ENCODE results near the gene CD33. TPM values are rescaled to one million over a fixed set of nuclear protein-coding genes. Genes with fewer than 3 reads are reported as not detected.

The CD33 gene
- total RNA-seq, 1 donor from 2014 or later: not detected

- Mint-ChIP-seq H3K36me3 (ENCODE audit: low read depth) (no peaks in the 10 kb centered on the region), H3K27ac (no peak overlapping the region), H3K4me3 (no peak overlapping the region), H3K9me3 (no peaks in the 10 kb centered on the region), H3K4me1 (peaks cover 7% of the 10 kb centered on the region), H3K27me3 (peaks cover 15% of the 10 kb centered on the region)
- TF ChIP-seq, protein P1, sequence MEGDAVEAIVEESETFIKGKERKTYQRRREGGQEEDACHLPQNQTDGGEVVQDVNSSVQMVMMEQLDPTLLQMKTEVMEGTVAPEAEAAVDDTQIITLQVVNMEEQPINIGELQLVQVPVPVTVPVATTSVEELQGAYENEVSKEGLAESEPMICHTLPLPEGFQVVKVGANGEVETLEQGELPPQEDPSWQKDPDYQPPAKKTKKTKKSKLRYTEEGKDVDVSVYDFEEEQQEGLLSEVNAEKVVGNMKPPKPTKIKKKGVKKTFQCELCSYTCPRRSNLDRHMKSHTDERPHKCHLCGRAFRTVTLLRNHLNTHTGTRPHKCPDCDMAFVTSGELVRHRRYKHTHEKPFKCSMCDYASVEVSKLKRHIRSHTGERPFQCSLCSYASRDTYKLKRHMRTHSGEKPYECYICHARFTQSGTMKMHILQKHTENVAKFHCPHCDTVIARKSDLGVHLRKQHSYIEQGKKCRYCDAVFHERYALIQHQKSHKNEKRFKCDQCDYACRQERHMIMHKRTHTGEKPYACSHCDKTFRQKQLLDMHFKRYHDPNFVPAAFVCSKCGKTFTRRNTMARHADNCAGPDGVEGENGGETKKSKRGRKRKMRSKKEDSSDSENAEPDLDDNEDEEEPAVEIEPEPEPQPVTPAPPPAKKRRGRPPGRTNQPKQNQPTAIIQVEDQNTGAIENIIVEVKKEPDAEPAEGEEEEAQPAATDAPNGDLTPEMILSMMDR (IDR thresholded peaks at IDR 0.05): no peak
- intact Hi-C loops (cut with micrococcal nuclease): no loop called here
- DNase-seq (no peak), ATAC-seq (ENCODE audit: low read depth) (no peak)
- CTCF ChIA-PET: interaction anchor here (1.0 kb wide), 1 partner anchor 403 kb away, joined by 3 read pairs; no protein-coding TSS in a partner anchor
- POLR2A ChIA-PET: no interaction called here
Measured at GRCh38 chr19:51258165-51259160, 33.6 kb downstream of the CD33 start.

DNA sequence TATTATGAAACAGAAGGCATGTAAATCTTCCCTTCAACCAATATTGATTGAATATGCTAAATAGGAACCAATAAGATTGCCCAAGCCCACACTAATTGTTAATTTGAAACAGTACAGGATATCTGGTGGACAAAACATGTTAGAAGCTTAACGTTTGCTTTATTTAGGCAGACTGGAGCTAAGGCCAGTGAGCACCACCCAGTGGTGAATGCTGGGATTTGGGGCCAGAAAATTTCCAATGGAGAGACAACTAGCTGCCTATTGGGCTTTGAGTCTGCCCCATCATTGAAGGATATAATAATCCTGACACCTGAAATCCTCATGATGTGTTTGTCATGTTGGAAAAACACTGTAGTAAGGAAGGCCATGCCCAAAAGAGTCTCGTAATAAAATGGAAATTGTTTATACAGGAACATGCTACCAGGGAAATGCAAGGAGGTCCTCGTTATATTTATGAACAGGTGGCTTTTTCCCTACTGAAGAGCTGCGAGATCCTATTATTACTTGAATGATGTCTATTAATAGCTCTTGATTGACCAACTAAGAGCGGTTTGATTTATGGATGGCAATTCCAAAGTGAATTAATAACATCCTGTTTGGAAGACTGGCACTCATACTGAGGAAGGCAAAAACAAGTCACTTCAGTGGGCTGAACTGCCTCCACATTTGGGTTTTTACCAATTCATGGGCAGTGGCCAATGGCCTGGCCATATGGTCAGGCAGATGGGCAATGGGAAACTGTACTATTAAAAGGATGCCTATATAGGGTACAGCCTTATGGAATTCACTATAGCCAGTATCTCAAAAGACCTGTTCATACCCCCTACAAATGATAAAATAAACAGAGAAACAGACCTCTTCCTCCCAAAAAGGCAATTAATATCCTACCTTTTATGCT lies 34.7 kb downstream of the CD33 start:
- Mint-ChIP-seq H3K4me3 (no peak overlapping the region), H3K9me3 (no peaks in the 10 kb centered on the region), H3K27me3 (peaks cover 19% of the 10 kb centered on the region), H3K27ac (no peak overlapping the region), H3K4me1 (peaks cover 7% of the 10 kb centered on the region), H3K36me3 (ENCODE audit: low read depth) (no peaks in the 10 kb centered on the region)
- TF ChIP-seq, protein P1 (IDR thresholded peaks at IDR 0.05): no peak
- ATAC-seq (ENCODE audit: low read depth): no peak
- ChIA-PET POLR2A (no interaction called here), CTCF (interaction anchor here (1.0 to 1.1 kb wide), 2 partner anchors 103 to 401 kb away, joined by 3 read pairs; no protein-coding TSS in a partner anchor)
- intact Hi-C loops (cut with micrococcal nuclease): no loop called here
- DNase-seq: no peak

GRCh38 chr19:51263808-51264207 lies 38.9 kb downstream of the CD33 start:
- Mint-ChIP-seq H3K4me3 (no peak overlapping the region), H3K36me3 (ENCODE audit: low read depth) (no peaks in the 10 kb centered on the region), H3K4me1 (no peaks in the 10 kb centered on the region), H3K27ac (no peak overlapping the region), H3K27me3 (peaks cover 25% of the 10 kb centered on the region), H3K9me3 (no peaks in the 10 kb centered on the region)
- intact Hi-C loops (cut with micrococcal nuclease): no loop called here
- ATAC-seq (ENCODE audit: low read depth): no peak
- POLR2A ChIA-PET: no interaction called here
- DNase-seq: no peak
- TF ChIP-seq, protein P1 (IDR thresholded peaks at IDR 0.05): no peak
- CTCF ChIA-PET: no interaction called here

DNA sequence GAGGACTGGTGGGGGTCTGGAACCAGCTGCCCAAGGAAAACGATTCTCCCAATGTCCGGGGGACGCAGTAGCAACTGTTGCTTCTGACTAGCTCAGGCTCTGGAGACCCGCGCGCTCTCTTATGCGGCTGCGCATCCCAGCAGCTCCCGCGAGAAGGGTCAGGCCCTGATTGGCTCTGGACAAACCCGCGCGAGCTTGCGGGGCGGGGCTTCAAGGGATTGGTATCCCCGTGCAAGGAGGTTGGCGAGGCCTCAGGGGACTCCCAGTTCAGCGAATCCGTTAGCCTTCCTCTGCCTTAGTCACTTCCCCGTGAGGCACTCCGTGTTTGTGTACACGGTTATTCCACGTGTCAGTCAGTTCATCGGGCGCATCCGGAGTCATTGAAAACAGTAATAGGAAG lies 46.2 kb downstream of the CD33 start:
- intact Hi-C loops (cut with micrococcal nuclease): no loop called here
- H3K9me3 Mint-ChIP-seq: peaks cover under 1% of the 10 kb centered on the region
- no peak overlapping the region for H3K27ac Mint-ChIP-seq
- H3K27me3 Mint-ChIP-seq: peaks cover 2% of the 10 kb centered on the region
- ATAC-seq (ENCODE audit: low read depth) (no peak), DNase-seq (no peak)
- peaks cover 2% of the 10 kb centered on the region for H3K4me1 Mint-ChIP-seq
- TF ChIP-seq, protein P1 (IDR thresholded peaks at IDR 0.05): no peak
- no peaks in the 10 kb centered on the region for H3K36me3 Mint-ChIP-seq (ENCODE audit: low read depth)
- ChIA-PET POLR2A (no interaction called here), CTCF (no interaction called here)
- no peak overlapping the region for H3K4me3 Mint-ChIP-seq

Measured in activated B cell treated with CpG ODN at 0.5 μM for 24 hours (primary cell).